CD4-positive, alpha-beta T cell treated with Interleukin-15 for 1 hour (primary cell): Measurements from ENCODE around the gene SPCS3.

ENCODE experiments used
- DNase-seq: peaks from one replicate; pipeline ENCODE4 v3.0.0-alpha.2; 2020

SPCS3 gene

DNA sequence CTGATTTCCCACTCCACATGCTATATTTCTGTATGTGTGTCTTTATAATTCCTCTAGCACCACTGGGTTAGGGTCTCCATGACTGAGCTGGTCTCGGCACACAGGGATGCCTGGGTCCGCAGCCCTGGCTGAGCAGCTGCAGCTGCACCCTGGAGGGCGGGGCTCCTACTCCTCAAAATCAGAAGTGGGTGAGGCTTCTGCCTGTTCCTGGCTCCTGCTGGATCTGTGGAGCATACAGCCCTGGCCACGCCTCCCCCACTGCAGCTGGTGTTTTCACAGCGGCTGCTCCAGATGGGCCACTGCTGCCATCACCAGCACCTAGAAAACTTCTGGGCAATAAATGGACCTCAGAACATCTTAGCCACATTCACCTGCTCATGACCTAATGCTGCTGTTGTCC lies 30.9 kb downstream of the SPCS3 start:
- DNase-seq = no peak

DNA sequence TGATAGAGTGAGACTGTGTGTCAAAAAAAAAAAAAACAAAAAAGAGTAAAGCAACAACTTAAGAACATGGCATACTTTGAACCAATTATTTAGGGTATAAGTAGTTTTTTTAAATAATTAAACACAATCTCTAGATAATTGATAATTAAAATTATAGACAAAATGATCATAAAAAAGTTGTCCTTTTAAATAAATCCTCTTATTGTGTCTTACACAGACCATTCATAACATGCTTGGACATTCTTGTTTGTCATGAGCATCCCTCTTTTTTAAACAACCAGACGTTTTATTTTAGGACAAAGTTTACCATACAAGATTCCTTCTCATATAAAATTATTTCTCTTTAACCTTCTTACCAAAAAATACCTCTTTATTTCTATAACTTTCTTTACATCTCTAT lies 35.1 kb downstream of the SPCS3 start:
- no peak for DNase-seq

DNA sequence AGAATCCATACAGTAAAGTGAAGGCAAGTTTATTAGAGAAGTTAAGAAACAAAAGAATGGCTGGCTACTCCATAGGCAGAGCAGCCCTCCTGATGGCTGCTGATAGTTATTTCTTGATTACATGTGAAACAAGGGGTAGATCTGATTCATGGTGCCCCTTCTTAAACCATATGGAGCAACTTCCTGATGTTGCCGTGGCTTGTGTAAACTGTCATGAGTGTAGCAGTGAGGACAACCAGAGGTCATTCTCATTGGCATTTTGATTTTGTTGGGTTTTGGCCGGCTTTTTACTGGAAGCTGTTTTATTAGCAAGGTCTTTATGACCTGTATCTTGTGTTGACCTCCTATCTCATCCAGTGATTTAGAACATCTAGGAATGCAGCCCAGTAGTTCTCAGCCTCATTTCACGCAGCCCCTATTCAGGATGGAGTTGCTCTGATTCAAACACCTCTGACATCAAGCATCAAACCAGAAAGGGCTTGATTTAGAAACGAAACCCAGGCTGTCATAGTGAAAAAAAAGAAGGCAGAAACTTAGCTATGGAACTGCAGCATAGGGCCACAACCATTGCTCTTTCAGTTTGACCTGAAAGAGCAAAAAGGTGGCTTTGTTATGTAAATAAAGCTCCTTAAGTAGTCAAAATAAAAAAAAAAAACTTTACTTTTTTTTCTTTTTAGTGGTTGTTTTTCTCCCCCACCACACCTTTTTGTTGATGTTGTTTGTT lies 37.8 kb downstream of the SPCS3 start:
- no peak for DNase-seq

GRCh38 chr4:176358083-176358469 lies 38.3 kb downstream of the SPCS3 start:
- no peak for DNase-seq

DNA sequence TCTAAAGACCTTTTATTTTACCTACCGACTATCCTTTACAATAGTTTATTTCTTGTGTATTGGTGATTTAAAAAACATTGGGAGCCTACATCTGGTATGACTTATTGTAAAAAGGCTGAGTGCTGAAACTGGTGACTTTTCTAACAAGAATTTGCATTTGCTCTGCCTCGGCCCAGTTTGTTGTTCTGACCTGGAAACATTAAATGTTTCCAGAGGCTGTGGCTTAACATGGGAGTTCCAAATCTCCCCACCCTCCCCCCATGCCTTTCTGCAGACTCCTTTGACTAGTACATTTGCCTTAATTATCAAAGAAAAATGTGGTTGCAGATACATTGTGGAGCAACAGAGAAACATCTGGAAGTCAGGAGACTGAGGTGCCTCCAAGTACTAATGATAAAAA lies 39.8 kb downstream of the SPCS3 start:
- DNase-seq = no peak

DNA sequence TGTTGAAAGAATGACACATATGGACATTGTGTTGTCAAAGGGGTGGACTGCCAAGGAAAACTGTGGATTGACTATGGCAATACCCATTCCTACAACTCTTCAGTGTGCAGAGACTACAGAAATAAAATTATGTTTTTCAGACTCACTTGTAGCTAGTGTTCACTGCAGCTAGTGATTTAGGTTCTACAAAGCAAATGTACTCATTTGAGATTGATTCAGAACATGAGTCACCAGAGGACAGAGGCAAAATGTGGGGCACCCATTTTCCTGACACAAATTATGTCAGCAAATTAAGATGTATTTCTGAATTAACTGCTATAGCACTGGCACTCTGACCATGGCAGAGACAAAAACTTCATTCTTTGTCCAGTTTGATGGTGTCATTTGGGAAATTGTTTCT lies 40.7 kb downstream of the SPCS3 start:
- no peak for DNase-seq

DNA sequence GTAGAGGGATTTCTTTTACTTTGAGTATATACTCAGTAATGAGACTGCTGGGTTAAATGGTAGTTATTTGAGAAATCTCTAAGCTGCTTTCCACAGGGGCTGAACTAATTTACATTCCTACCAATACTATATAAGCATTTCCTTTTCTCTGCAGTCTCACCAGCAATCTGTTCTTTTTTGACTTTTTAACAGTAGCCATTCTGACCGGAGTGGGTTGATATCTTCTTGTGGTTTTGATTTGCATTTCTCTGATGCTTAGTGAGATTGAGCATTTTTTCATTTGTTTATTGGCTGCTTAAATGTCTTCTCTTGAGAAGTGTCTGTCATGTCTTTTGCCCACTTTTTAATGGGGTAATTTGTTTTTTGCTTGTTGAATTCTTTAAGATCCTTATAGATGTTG lies 43.3 kb downstream of the SPCS3 start:
- no peak for DNase-seq

DNA sequence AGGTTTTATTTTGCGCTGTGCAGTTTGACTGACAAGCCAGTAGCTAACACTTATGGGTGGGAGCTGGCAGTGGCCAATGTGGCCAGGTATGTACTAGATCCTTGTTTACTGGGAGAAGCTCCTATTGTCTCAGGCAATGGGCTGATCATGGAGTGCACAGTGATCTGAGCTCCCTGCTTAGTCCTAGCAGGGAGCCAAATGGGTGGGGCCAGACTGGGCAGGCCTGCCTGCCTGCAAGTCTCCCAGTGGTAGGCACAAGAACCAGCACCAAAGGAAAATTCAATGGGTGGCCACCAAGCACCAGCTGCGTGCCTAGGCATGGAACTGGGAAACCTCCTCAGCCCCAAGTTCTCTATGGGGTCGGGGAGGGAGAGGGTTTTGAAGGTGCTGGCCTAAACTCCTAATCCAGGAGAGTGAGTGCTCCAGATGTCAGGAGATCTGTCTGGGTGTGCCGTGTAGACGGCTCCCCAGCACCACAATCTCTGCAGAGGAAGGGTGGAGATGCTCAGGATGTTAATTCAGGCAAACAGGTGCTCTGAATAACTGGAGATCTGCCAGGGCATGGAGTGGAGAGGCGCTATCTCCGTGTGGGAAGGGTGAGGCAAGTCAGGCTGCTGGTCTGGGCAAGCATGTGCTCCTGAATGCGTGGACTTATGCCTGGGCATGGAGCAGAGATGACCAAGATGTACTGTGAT lies 48.2 kb downstream of the SPCS3 start:
- no peak for DNase-seq

GRCh38 chr4:176376032-176376614 lies 56.4 kb downstream of the SPCS3 start:
- DNase-seq = no peak

GRCh38 chr4:176377780-176378179 lies 58.0 kb downstream of the SPCS3 start:
- no peak for DNase-seq

- no peak for DNase-seq
Measured at GRCh38 chr4:176380352-176381157, 60.8 kb downstream of the SPCS3 start.
